ELR (cell line): ENCODE results near the gene DCST1.

Experiments
- DNase-seq: peaks from one replicate; pipeline ENCODE4 v3.0.0-alpha.2; 2015; ENCODE audit warnings: low read depth

Gene DCST1

DNA sequence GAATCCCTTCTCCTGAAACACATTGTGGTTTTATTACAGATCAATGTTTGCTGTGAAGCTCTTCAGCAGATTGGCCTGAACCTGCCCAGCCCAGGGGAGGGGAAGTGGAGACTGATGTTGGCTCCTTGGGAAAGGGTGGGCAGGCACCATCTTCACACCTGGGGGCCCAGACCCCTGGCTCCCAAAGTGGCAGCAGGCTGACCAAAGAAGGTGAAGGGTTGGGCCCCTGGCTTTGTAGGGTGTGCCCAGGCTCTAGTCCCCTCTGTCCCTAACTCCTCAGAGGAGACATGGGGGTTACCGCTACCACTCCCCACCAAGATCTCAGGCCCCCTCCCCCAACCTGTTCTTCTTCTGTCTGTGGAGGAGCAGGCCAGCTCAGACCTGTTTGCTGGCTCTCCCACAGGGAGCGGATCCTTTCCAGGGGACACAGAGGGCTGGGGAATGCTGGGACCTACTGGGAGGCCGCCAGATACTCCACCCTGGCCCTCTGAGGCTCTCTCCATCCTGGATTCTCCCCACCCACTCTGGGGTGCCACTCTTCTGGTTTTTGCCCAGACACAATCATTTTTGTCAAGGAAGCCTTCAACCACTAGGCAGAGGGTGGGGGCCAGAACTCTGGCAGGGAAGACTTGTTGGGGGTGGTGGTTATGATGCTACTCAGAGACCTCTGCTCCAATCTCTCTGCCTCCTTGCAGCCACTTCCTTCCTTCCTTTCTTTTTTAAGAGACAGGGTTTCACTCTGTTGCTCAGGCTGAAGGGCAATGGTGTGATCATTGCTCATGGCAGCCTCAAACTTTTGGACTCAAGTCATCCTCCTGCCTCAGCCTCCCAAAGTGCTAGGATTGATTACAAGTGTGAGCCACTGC, 40.0 kb downstream of the DCST1 start:
- DNase-seq = no peak

DNA sequence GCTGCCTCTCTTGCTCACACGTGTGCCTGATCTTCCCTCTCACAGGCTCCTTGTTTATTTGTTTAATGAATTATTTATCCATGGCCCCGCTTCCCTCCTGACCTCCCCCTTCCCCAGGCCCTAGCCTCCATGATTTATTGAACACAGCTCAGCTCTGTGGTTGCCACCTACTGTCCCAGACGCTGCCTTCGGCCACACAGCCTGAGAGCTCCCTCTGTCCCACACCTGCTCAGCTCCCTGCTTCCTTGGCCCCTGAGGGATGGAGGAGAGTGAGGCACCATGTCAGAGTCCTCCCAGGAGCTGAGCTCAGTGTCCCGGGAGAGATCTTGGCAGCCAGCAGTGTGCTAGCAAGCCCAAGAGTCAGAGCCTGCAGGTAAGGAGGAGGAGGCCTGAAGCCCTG, 41.9 kb downstream of the DCST1 start:
- DNase-seq = no peak

DNA sequence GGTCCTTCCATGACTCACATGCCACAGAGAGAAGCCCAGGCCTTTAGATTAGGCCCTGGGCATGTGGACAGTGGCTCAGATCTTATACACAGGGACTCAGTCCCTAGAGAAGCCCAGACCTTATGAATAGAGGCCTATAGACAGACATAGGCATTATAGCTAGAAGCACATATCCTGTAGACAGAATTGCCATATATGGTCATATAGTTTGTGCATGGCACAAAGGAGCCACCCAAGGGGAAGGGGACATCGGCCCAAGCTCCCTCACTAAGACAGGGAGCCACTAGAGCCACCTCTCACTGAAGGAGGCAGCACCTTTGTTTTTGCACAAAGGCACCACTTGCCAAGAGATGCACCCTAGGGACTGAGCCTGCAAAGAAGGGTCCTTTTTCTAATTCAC, 42.7 kb downstream of the DCST1 start:
- DNase-seq = no peak

DNA sequence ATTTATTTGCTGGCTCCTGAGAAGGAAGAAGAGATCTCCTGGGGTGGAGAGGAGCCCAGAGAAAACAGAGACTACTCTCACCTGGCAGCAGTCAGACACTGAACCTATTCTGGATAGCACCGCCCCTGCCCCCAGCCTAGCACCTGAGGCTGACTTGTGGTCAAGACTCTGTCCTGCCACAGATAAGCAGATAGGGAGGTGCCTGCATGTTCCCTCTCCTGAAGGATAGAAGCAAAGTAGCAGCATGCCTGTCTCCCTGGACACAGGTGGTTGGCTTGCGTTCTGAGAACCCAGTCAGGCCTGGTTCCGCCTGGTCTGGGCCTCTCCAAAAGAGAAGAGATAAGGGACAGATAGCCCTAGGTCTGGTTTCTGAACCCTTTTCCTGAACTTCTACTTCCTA, 43.7 kb downstream of the DCST1 start:
- no peak for DNase-seq

DNA sequence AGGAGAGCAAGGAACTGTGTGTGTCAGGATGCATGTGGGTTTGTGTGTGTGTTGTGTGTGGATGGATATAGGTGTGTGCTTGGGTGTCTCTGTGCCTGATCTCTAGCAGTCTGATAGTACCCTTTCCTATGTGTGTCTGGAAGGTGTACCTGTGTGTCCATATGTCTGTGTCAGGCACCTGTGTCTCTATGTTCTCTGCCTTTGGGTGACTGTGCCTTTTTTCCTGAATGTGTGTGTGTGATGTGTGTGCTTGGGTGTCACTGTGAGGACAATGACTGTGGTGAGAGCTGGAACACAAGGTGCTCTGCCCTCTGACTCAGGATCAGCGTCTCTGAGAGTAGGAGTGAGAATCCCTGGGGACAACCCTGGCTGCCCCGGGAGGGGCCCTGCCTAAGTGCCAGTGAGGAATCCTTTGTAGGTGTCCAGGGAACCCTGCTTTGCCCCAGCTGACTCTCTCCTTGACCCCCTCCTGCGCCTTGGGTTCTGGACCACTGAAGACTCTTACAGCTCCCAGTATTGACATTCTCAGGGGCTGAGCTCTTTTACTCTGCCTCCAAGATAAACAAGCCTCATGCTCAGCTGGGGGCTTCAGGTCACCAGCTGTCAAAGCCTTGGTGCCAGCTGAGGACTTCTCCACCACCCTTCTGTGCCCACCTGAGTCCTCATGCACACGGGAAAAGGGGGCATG, 44.3 kb downstream of the DCST1 start:
- no peak for DNase-seq

DNA sequence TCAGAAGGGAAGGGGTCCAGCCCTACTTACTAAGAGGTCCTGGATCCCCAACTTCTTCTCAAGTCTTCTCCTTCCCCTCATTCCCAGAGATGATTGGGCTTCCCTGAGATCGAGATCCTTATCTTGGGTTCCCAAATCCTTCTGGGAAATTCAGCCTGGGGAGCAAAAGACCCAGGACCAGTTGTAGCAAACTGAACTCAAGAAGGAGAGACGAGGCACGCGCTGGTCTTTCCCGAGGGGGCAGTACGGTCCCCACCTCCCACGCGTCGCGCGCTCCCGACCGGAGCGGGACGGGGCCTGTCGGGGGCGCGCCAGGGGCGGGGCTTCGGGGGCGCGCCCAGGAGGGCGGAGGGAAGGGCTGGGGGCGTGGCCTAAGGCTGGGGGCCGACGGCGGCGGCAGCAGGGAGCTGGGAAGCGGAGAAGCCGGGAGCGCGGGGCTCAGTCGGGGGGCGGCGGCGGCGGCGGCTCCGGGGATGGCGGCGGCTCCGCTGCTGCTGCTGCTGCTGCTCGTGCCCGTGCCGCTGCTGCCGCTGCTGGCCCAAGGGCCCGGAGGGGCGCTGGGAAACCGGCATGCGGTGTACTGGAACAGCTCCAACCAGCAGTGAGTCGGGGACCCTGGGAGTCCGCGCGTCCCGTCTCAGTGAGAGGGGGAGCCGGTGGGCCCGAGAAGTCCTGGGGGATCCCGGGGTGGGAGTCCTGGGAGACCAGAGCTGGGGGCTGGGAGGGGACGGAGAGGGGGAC, 45.0 kb downstream of the DCST1 start, which contains the start of gene EFNA3:
Gene EFNA3, plus strand, starts transcription at position 369 of the 741 bp plus-strand sequence. Its CDS starts 105 bp downstream, at position 474.
- peak; percentile 65 for DNase-seq

DNA sequence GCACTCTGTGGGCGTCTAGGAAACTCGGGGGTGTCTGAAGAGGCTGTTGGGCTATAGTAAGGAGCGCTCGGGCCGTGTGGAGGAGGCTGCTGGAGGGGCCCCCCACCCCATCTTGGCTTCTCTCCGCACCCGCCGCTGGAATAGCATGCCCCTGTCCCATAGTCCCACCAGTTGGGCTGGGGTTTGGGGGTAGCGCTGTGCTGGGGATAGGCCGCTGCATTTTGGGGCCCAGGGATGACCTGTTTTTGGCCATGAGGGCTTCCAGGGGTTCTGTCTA, 45.5 kb downstream of the DCST1 start:
- DNase-seq = no peak

DNA sequence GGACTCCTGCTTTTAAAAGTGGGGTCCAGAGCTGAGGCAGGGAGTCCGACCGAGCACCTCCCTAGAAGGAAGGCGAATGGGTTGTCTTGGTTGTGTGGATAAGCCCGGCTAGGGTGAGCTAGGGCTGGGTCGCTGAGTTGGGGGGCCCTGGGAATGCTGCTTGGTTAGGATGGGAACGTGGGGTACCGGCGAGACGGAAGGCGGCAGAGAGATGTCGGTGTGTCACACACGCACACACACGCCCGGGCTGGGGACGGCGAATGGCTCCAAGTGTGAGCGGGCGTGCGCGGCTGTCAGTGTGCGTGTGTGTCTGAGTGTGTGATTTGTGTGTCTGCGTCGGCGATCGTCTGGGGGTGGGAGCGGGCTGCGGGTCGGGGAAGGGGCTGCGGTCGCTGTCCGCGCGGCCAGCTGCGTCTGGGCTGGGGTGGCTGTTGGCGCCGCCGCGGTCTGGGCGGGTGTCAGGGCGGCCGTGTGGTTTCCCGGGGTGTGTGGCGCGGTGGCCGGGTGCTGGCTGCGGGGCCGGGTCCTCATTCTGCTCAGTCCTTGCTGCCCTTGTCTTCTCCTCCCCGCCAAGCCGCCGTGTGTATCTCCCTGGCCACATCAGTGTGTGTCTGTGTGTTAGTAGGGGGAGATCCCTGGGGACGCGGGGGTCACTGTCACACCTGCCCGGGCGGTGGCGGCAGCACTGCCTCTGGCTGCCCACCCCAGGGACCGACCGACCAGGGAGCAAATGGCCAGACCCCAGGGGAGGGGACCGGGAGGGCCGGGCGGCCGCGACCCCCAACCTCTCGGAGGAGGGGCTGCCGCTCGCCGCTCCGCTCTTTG, 46.1 kb downstream of the DCST1 start:
- DNase-seq = no peak

DNA sequence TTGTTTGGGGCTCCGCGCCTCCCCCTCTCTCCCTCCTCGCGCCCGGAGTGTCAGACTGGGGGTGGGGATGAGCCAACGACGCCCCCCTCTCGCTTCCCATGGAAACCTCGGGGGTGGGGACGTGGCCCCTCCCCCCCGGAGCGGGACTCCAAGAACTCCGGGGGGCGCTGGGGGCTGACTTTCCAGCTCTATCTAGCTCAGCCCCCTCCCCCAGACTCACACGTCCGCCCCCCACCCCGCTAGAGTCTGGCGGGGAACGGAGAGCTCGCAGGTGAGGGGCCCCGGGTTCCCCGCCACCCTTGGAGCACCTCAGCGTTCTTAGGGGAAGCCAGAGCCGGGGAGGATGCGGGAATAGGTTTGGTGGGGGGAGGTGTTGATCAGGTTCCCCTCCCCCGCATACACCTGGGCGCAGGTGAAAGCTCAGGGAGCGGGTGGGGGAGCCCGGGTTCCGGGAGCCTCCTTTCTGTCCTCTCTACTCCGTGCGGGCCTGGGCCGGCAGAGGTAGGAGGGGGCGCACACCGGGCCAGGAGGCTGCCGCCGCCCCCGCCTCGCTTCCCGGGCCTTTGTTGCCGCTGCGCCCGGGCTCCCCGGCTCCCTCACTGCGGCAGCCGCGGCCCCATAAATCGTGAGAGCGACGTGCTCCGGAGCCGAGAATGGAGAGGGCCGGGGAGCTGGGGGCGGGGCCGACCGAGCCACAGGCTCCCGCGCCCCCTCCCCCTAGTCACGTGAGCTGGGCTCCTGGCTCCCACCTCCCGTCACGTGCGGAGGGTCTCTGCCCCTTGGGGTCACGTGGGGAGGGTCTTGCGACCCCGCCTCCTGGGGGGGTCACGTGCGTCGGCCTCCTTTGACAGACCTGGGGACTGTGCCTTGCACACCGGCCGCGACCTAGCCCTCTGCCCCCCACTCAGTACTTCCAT, 46.9 kb downstream of the DCST1 start:
- DNase-seq = peak; percentile 26

DNA sequence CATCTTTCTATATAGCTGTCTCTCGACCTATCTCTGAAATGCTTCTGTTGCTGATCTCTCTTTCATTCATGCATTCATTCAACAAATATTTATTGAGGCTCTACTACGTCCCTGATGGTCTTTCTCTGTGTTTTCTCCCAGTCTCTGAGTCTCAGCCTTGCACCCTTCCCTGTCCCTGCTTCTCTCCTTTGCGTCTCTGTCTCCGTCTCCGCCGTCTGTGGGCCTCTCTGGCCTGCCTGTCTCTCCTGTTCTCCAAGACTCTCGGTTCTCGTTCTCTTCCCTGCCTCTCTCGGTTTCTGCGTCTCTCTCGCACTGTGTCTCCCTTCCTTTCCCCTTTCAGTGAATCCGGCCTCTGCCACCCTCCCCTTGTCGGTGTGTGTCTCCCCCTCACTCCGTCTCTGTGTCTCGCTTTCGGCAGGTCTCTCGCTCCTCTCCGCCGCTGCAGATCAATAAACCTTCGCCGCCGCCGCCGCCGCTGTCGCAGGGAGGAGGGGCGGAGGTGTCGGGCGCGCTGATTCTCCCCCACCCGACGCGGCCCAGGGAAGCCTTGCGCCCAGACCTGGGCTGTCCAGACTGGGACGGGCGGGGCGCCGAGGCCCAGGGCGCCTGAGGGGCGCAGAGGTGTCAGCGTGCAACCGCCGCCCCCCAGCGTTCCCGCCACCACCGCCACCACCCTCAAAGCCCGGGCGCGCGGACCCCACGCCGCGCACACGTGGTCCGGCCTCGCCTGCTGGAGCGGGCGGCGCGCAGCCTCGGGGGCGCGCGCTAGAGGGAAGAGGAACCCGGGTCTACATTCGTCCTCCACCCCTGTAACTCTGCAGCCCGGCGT, 48.1 kb downstream of the DCST1 start:
- no peak for DNase-seq

DNA sequence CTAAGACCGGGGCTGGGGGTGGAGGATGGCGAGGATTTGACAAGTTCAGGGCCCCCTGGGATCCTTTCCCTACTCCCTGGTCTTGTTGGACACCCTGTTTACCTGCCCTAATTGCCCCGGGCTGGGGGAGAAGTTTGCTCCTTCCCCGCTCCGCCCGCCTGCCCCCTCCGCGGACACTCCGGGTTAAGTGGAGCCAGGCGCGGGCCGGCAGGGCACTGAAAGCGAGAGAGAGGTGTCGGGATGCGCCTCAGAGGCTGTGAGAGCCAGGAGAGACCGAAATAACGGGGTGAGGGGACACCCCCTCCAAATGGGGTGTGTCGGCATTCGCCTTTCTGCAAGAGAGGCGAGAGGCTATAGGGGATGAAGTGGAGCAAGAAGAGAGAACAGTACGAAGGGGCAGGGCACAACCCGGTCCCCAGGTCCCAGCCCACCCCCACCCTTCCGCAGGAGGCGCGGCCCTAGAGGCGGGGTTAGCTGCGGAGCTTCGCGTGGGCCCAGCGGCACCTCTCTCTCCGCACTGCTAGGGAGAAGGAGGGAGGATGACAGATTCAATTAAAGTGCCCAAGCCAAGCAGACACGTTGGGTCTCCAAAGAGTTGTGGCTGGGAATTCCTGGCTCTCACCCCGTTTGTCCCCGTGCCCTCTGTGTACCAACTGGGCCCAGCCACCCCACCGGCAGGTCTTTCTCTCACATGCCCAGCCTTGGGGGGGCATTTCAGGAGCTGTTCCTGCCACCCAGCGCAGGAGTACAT, 48.9 kb downstream of the DCST1 start:
- no peak for DNase-seq

DNA sequence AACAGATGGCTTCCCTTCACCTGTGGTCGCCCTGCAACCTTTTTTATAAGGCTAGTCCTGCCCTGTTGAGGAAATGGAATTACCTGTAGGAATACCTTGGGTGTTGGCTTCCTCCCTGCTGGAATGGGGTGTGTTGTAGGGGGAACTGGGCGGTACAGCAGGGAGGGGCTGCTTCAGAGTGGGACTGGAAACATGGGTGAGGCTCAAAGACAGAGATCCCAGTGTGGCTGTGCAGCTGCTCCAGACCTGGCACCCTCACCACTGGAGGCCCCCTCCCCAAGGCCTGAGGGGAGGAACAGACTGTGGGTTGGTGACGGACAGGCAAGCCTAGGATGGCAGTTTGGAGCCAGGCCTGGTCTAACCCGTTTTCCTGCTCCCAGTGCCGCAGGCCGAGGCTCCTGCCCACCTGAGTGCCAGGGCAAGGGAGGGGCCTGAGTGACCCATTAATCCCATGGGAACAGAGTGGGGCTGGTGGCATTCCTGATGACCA, 49.5 kb downstream of the DCST1 start:
- no peak for DNase-seq

DNA sequence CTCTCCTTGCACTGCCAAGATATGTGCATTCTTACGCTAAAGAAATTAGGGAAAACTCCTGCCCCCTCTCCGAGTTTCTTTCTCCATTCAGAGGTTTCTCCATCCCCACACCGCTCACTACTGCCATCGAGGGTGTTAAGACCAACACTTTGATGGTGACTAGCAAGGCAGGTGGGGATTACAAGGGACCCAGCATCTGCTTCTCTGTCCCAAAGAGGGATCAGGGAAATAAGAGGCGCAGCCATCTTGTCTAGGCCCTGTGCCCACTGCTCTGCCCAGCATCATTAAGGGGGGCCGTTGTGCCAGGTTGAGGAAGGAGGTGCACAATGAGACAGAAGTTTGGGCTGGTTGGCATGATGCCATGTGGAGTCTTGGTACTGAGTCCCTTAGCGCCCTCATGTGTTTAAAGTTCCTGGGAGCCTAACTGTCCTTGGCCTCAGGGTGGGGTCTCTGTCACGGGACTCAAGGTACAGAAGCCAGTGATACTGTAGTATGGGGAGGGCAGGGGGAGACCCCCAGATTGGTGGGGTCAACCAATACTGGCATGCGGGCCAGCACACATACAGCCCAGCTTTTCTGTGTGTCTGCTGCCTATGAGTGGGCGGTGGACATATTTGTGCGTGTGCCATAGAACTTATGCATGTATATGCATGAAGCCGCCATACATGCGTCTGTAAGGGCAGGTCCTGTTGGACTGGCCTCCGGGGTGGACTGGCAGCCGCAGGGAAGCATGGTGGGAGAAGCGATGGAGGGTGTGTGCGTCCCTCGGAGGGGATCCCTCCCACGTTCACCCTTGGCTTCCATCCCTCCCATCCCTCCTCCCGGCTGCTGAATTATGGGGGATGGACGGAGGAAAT, 50.5 kb downstream of the DCST1 start:
- DNase-seq = peak; percentile 57

DNA sequence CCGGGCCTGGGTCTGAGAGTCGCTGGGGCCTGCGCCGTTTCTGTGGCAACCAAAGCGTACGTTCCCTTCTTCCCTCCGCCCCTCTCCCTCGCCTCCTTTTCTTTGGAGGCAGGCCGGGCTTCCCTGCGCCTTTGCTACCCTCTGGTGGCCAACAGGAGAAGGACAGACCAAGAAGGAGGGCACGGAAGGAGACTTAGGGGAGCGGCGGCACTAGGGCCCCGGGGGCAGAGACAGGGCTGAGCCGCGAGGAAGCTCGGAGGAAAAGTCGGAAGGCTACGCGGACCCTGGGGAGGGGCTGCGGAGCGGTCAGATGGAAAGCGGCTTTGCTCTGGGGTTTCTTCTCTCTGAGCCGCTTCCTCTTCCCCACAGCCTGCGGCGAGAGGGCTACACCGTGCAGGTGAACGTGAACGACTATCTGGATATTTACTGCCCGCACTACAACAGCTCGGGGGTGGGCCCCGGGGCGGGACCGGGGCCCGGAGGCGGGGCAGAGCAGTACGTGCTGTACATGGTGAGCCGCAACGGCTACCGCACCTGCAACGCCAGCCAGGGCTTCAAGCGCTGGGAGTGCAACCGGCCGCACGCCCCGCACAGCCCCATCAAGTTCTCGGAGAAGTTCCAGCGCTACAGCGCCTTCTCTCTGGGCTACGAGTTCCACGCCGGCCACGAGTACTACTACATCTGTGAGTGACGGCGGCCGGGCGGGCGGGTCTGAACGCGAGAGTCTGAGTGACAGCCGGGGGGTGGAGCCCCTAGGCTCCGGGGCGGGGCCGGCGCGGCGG, 51.3 kb downstream of the DCST1 start:
- peak; percentile 94 for DNase-seq

DNA sequence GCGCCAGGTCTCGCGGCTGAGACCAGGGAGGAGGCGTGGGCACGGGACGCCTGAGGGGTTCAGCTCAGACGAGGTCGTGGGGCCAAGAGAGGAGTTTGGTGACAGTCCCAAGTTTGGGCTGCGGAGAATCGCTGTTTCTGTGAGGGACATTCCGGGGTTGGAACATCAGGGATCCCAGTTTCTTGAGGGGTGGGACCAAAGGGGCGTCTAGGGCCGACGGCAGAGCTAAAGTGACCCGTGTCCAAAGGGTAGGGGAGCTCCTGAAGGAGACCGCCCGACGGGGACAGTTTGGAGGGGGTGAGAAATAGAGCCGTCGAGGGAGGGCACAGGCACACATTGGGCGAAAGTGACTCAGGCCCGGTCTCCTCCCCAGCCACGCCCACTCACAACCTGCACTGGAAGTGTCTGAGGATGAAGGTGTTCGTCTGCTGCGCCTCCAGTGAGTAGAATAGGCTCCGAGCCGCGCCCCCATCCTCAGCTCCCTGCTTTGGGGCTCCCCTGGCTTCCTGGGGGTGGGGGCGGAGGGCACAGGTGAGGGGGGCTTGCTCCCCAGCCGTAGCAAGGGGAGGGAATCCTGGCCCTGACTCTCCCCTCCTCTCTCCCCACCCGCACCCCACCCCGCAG, 52.0 kb downstream of the DCST1 start:
- peak; percentile 69 for DNase-seq

DNA sequence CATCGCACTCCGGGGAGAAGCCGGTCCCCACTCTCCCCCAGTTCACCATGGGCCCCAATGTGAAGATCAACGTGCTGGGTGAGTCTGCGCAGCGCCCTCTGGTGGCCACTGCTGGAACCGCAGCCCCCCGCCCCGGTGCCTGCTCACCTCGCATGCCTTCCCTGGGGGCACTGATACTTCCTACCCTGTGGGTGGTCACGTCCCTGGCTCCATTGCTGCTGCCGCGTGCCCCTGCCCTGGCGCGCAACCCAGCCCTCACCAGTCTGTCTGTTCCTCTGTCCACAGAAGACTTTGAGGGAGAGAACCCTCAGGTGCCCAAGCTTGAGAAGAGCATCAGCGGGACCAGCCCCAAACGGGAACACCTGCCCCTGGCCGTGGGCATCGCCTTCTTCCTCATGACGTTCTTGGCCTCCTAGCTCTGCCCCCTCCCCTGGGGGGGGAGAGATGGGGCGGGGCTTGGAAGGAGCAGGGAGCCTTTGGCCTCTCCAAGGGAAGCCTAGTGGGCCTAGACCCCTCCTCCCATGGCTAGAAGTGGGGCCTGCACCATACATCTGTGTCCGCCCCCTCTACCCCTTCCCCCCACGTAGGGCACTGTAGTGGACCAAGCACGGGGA, 52.6 kb downstream of the DCST1 start:
- DNase-seq = peak; percentile 62
